Measurements from ENCODE around the gene DHPS.
A peak's percentile ranks its signal among the peaks of the same experiment; 100 is the strongest.
"Not testable (repeated sequence)": the region's sequence is repeated elsewhere in the genome, so short reads cannot be mapped to it uniquely, and the experiment has no call there.

Gene DHPS

GRCh38 chr19:12681074-12681987 is at the start of gene DHPS:
Gene DHPS, minus strand, starts transcription at chr19:12681880. Its CDS starts 114 bp downstream, at chr19:12681766.
- Histone ChIP-seq H3K27me3 (ENCODE audit: control insufficient read depth, insufficient read depth, low read length) (no peaks in the 10 kb centered on the region), H3K36me3 (ENCODE audit: control insufficient read depth, insufficient read depth, low read length) (peaks cover 31% of the 10 kb centered on the region), H3K4me3 (ENCODE audit: low read depth, low read length) (peak within 1 kb of the TSS; percentile 89), H3K4me1 (ENCODE audit: control insufficient read depth, insufficient read depth, low read length) (no peaks in the 10 kb centered on the region), H3K9me3 (ENCODE audit: control insufficient read depth, insufficient read depth, low read length) (no peaks in the 10 kb centered on the region), H3K9ac (ENCODE audit: low read depth, low read length) (peak within 1 kb of the TSS; percentile 99), H3K27ac (ENCODE audit: low read depth, low read length) (peak within 1 kb of the TSS; percentile 100)

GRCh38 chr19:12731337-12731736 is 49.7 kb upstream of the DHPS start:
- H3K4me1 ChIP-seq (ENCODE audit: control insufficient read depth, insufficient read depth, low read length): peaks cover 8% of the 10 kb centered on the region
- no peak overlapping the region for H3K9ac ChIP-seq (ENCODE audit: low read depth, low read length)
- H3K27ac ChIP-seq (ENCODE audit: low read depth, low read length): no peak overlapping the region
- H3K27me3 ChIP-seq (ENCODE audit: control insufficient read depth, insufficient read depth, low read length): no peaks in the 10 kb centered on the region
- no peak overlapping the region for H3K4me3 ChIP-seq (ENCODE audit: low read depth, low read length)
- peaks cover 35% of the 10 kb centered on the region for H3K36me3 ChIP-seq (ENCODE audit: control insufficient read depth, insufficient read depth, low read length)
- H3K9me3 ChIP-seq (ENCODE audit: control insufficient read depth, insufficient read depth, low read length): no peaks in the 10 kb centered on the region

- Histone ChIP-seq H3K27ac (ENCODE audit: low read depth, low read length) (no peak overlapping the region), H3K4me3 (ENCODE audit: low read depth, low read length) (no peak overlapping the region), H3K9me3 (ENCODE audit: control insufficient read depth, insufficient read depth, low read length) (no peaks in the 10 kb centered on the region), H3K27me3 (ENCODE audit: control insufficient read depth, insufficient read depth, low read length) (no peaks in the 10 kb centered on the region), H3K36me3 (ENCODE audit: control insufficient read depth, insufficient read depth, low read length) (peaks cover 35% of the 10 kb centered on the region), H3K9ac (ENCODE audit: low read depth, low read length) (no peak overlapping the region), H3K4me1 (ENCODE audit: control insufficient read depth, insufficient read depth, low read length) (peaks cover 8% of the 10 kb centered on the region)
These were observed 48.4 kb upstream of the DHPS start for GRCh38 chr19:12730064-12730463.

- H3K27ac ChIP-seq (ENCODE audit: low read depth, low read length): no peak overlapping the region
- H3K9me3 ChIP-seq (ENCODE audit: control insufficient read depth, insufficient read depth, low read length): no peaks in the 10 kb centered on the region
- peaks cover 35% of the 10 kb centered on the region for H3K36me3 ChIP-seq (ENCODE audit: control insufficient read depth, insufficient read depth, low read length)
- no peaks in the 10 kb centered on the region for H3K27me3 ChIP-seq (ENCODE audit: control insufficient read depth, insufficient read depth, low read length)
- no peak overlapping the region for H3K4me3 ChIP-seq (ENCODE audit: low read depth, low read length)
- H3K9ac ChIP-seq (ENCODE audit: low read depth, low read length): no peak overlapping the region
- peaks cover 4% of the 10 kb centered on the region; the same call in 1 of the 2 replicates for H3K4me1 ChIP-seq (ENCODE audit: control insufficient read depth, insufficient read depth, low read length)
These were observed 46.2 kb upstream of the DHPS start for GRCh38 chr19:12727745-12728433.

- Histone ChIP-seq H3K27ac (ENCODE audit: low read depth, low read length) (no peak overlapping the region), H3K4me3 (ENCODE audit: low read depth, low read length) (no peak overlapping the region), H3K27me3 (ENCODE audit: control insufficient read depth, insufficient read depth, low read length) (no peaks in the 10 kb centered on the region), H3K36me3 (ENCODE audit: control insufficient read depth, insufficient read depth, low read length) (peaks cover 30% of the 10 kb centered on the region), H3K4me1 (ENCODE audit: control insufficient read depth, insufficient read depth, low read length) (peaks cover 4% of the 10 kb centered on the region; the same call in 1 of the 2 replicates), H3K9me3 (ENCODE audit: control insufficient read depth, insufficient read depth, low read length) (no peaks in the 10 kb centered on the region), H3K9ac (ENCODE audit: low read depth, low read length) (no peak overlapping the region)
These were observed 45.3 kb upstream of the DHPS start for GRCh38 chr19:12726988-12727316.

- not testable (repeated sequence) for H3K9me3 ChIP-seq (ENCODE audit: control insufficient read depth, insufficient read depth, low read length); H3K27me3 ChIP-seq (ENCODE audit: control insufficient read depth, insufficient read depth, low read length); H3K4me3 ChIP-seq (ENCODE audit: low read depth, low read length); H3K9ac ChIP-seq (ENCODE audit: low read depth, low read length); H3K4me1 ChIP-seq (ENCODE audit: control insufficient read depth, insufficient read depth, low read length); H3K27ac ChIP-seq (ENCODE audit: low read depth, low read length)
- peaks cover 19% of the 10 kb centered on the region for H3K36me3 ChIP-seq (ENCODE audit: control insufficient read depth, insufficient read depth, low read length)
These were observed 43.9 kb upstream of the DHPS start for GRCh38 chr19:12725612-12726011.

- Histone ChIP-seq H3K27me3 (ENCODE audit: control insufficient read depth, insufficient read depth, low read length) (no peaks in the 10 kb centered on the region), H3K27ac (ENCODE audit: low read depth, low read length) (peak within 1 kb of the TSS; percentile 97), H3K9me3 (ENCODE audit: control insufficient read depth, insufficient read depth, low read length) (no peaks in the 10 kb centered on the region), H3K36me3 (ENCODE audit: control insufficient read depth, insufficient read depth, low read length) (peaks cover 11% of the 10 kb centered on the region), H3K4me1 (ENCODE audit: control insufficient read depth, insufficient read depth, low read length) (peaks cover 4% of the 10 kb centered on the region; the same call in 1 of the 2 replicates), H3K9ac (ENCODE audit: low read depth, low read length) (peak within 1 kb of the TSS; percentile 69), H3K4me3 (ENCODE audit: low read depth, low read length) (peak within 1 kb of the TSS; percentile 95)
These were observed 42.2 kb upstream of the DHPS start, which contains the start of gene TNPO2 for GRCh38 chr19:12723641-12724426. Gene TNPO2, minus strand, starts transcription at chr19:12723932. Its CDS starts 2,955 bp downstream, at chr19:12720977.

- Histone ChIP-seq H3K27ac (ENCODE audit: low read depth, low read length) (peak overlapping the region; percentile 97), H3K4me3 (ENCODE audit: low read depth, low read length) (peak overlapping the region; percentile 95), H3K27me3 (ENCODE audit: control insufficient read depth, insufficient read depth, low read length) (no peaks in the 10 kb centered on the region), H3K9me3 (ENCODE audit: control insufficient read depth, insufficient read depth, low read length) (no peaks in the 10 kb centered on the region), H3K9ac (ENCODE audit: low read depth, low read length) (peak overlapping the region; percentile 69), H3K36me3 (ENCODE audit: control insufficient read depth, insufficient read depth, low read length) (peaks cover 14% of the 10 kb centered on the region), H3K4me1 (ENCODE audit: control insufficient read depth, insufficient read depth, low read length) (peaks cover 4% of the 10 kb centered on the region; the same call in 1 of the 2 replicates)
These were observed 41.6 kb upstream of the DHPS start for GRCh38 chr19:12723381-12723640.

- Histone ChIP-seq H3K27ac (ENCODE audit: low read depth, low read length) (peak overlapping the region; percentile 97), H3K4me3 (ENCODE audit: low read depth, low read length) (peak overlapping the region; percentile 95), H3K27me3 (ENCODE audit: control insufficient read depth, insufficient read depth, low read length) (no peaks in the 10 kb centered on the region), H3K36me3 (ENCODE audit: control insufficient read depth, insufficient read depth, low read length) (peaks cover 19% of the 10 kb centered on the region), H3K9me3 (ENCODE audit: control insufficient read depth, insufficient read depth, low read length) (no peaks in the 10 kb centered on the region), H3K9ac (ENCODE audit: low read depth, low read length) (peak overlapping the region; percentile 69), H3K4me1 (ENCODE audit: control insufficient read depth, insufficient read depth, low read length) (peaks cover 4% of the 10 kb centered on the region; the same call in 1 of the 2 replicates)
These were observed 41.1 kb upstream of the DHPS start for GRCh38 chr19:12722566-12723380.
